H9 (cell line): ENCODE measurements around the gene TSPAN17. TPM values are rescaled to one million over a fixed set of nuclear protein-coding genes. Genes with fewer than 3 reads are reported as not detected.
A peak's percentile ranks its signal among the peaks of the same experiment; 100 is the strongest.

ENCODE experiments used
- DNase-seq: peaks from one replicate; pipeline ENCODE4 v3.0.0-alpha.2; 2017
- H2AFZ ChIP-seq: one replicate; pipeline ENCODE4 v1.6.1; 2013; ENCODE audit warnings: mild to moderate bottlenecking, low read length, control low read depth, moderate library complexity
- H2AK5ac ChIP-seq: 2 replicates; pipeline ENCODE4 v1.6.1; 2013; ENCODE audit warnings: low read length, control low read depth, mixed read lengths; ENCODE audit not compliant: insufficient read length
- H2BK120ac ChIP-seq: one replicate; pipeline ENCODE4 v1.6.1; 2013; ENCODE audit warnings: low read depth, mild to moderate bottlenecking, low read length, control low read depth, inconsistent platforms; ENCODE audit not compliant: poor library complexity, severe bottlenecking
- H2BK12ac ChIP-seq: 2 replicates; pipeline ENCODE4 v1.6.1; 2013; ENCODE audit warnings: low read length, control low read depth, mixed read lengths, low read depth; ENCODE audit not compliant: insufficient read length
- H2BK15ac ChIP-seq: 2 replicates; pipeline ENCODE4 v1.6.1; 2013; ENCODE audit warnings: low read depth, low read length, control low read depth
- H2BK20ac ChIP-seq: one replicate; pipeline ENCODE4 v1.6.1; 2013; ENCODE audit warnings: low read depth, mild to moderate bottlenecking, low read length, control low read depth, inconsistent platforms; ENCODE audit not compliant: poor library complexity, severe bottlenecking
- H2BK5ac ChIP-seq: 2 replicates; pipeline ENCODE4 v1.6.1; 2013; ENCODE audit warnings: low read length, control low read depth, mixed read lengths; ENCODE audit not compliant: insufficient read length
- H3K14ac ChIP-seq: 2 replicates; pipeline ENCODE4 v1.6.1; 2013; ENCODE audit warnings: low read length, control low read depth; ENCODE audit not compliant: insufficient read depth
- H3K18ac ChIP-seq: 2 replicates; pipeline ENCODE4 v1.6.1; 2013; ENCODE audit warnings: low read depth, mild to moderate bottlenecking, mixed read lengths, low read length, control low read depth; ENCODE audit not compliant: insufficient read length
- H3K23ac ChIP-seq: 2 replicates; pipeline ENCODE4 v1.6.1; 2013; ENCODE audit warnings: low read length, control low read depth, mixed read lengths, low read depth; ENCODE audit not compliant: insufficient read length
- H3K23me2 ChIP-seq: 2 replicates; pipeline ENCODE4 v1.6.1; 2013; ENCODE audit warnings: low read depth, mild to moderate bottlenecking, mixed read lengths, low read length, control low read depth; ENCODE audit not compliant: insufficient read length, poor library complexity, severe bottlenecking
- H3K27ac ChIP-seq: 2 replicates; pipeline ENCODE4 v1.5.1; 2013; ENCODE audit warnings: low read length, control low read depth, mixed read lengths, low read depth; ENCODE audit not compliant: insufficient read length
- H3K27me3 ChIP-seq: 2 replicates; pipeline ENCODE4 v1.6.1; 2013; ENCODE audit warnings: low read length, control low read depth, inconsistent platforms; ENCODE audit not compliant: insufficient read depth
- H3K4ac ChIP-seq: 2 replicates; pipeline ENCODE4 v1.6.1; 2013; ENCODE audit warnings: low read depth, mild to moderate bottlenecking, control low read depth, inconsistent platforms, low read length, moderate library complexity
- H3K4me1 ChIP-seq: 2 replicates; pipeline ENCODE4 v1.6.1; 2013; ENCODE audit warnings: low read length, control low read depth, inconsistent platforms; ENCODE audit not compliant: insufficient read depth
- H3K4me2 ChIP-seq: 2 replicates; pipeline ENCODE4 v1.6.1; 2013; ENCODE audit warnings: low read length, control low read depth, mixed read lengths; ENCODE audit not compliant: insufficient read length, insufficient read depth
- H3K56ac ChIP-seq: 2 replicates; pipeline ENCODE4 v1.6.1; 2013; ENCODE audit warnings: low read depth, mild to moderate bottlenecking, mixed read lengths, low read length, control low read depth; ENCODE audit not compliant: insufficient read length
- H3K79me1 ChIP-seq: 2 replicates; pipeline ENCODE4 v1.6.1; 2013; ENCODE audit warnings: low read depth, mild to moderate bottlenecking, moderate library complexity, low read length, control low read depth, inconsistent platforms; ENCODE audit not compliant: insufficient read depth, poor library complexity, severe bottlenecking
- H3K79me2 ChIP-seq: 2 replicates; pipeline ENCODE4 v1.6.1; 2013; ENCODE audit warnings: low read length, control low read depth, inconsistent platforms; ENCODE audit not compliant: insufficient read depth
- H3K9ac ChIP-seq: 2 replicates; pipeline ENCODE4 v1.6.1; 2013; ENCODE audit warnings: low read length, control low read depth, mixed read lengths; ENCODE audit not compliant: insufficient read length; ENCODE audit errors: extremely low read depth
- H3K9me3 ChIP-seq: one replicate; pipeline ENCODE4 v1.6.1; 2013; ENCODE audit warnings: low read depth, low read length, inconsistent platforms; ENCODE audit not compliant: control insufficient read depth
- H3T11ph ChIP-seq: one replicate; pipeline ENCODE4 v1.6.1; 2013; ENCODE audit warnings: mild to moderate bottlenecking, low read length, control low read depth, inconsistent platforms
- H4K20me1 ChIP-seq: one replicate; pipeline ENCODE4 v1.6.1; 2013; ENCODE audit not compliant: control insufficient read depth, insufficient read length, insufficient read depth
- H4K5ac ChIP-seq: 2 replicates; pipeline ENCODE4 v1.6.1; 2013; ENCODE audit warnings: low read depth, mild to moderate bottlenecking, mixed read lengths, low read length, control low read depth; ENCODE audit not compliant: insufficient read length
- H4K8ac ChIP-seq: replicated peaks from 2 replicates; pipeline ENCODE4 v1.6.1; 2013; ENCODE audit warnings: low read length, control low read depth, mixed read lengths, low read depth; ENCODE audit not compliant: insufficient read length
- H4K91ac ChIP-seq: 2 replicates; pipeline ENCODE4 v1.6.1; 2013; ENCODE audit warnings: low read depth, mild to moderate bottlenecking, moderate library complexity, mixed read lengths, low read length, control low read depth; ENCODE audit not compliant: insufficient read length
- H3K27ac Mint-ChIP-seq, 3 experiments: 2 replicates in 2 of 3; 3 replicates in 1 of 3; pipeline ENCODE4 v1.8.0; 2020 to 2021; ENCODE audit warnings: mixed read lengths in 3 of 3, mild to moderate bottlenecking in 1 of 3, moderate library complexity in 1 of 3
- H3K27me3 Mint-ChIP-seq: 2 replicates; pipeline ENCODE4 v1.8.0; 2021; ENCODE audit warnings: low read depth, mild to moderate bottlenecking, moderate library complexity, mixed read lengths
- H3K36me3 Mint-ChIP-seq, 3 experiments: 2 replicates in 2 of 3; 3 replicates in 1 of 3; pipeline ENCODE4 v1.8.0; 2020 to 2021; ENCODE audit warnings: low read depth in 3 of 3, mixed read lengths in 3 of 3; ENCODE audit not compliant: insufficient read depth in 1 of 3
- H3K4me1 Mint-ChIP-seq, 2 experiments: 2 replicates each; pipeline ENCODE4 v1.8.0; 2020; ENCODE audit warnings: mixed read lengths in 2 of 2
- H3K4me3 Mint-ChIP-seq, 2 experiments: 2 replicates in 1 of 2; 3 replicates in 1 of 2; pipeline ENCODE4 v1.8.0; 2020 to 2021; ENCODE audit warnings: mild to moderate bottlenecking in 2 of 2, mixed read lengths in 2 of 2, moderate library complexity in 1 of 2
- H3K9me3 Mint-ChIP-seq, 2 experiments: 2 replicates in 1 of 2; 3 replicates in 1 of 2; pipeline ENCODE4 v1.8.0; 2020; ENCODE audit warnings: mild to moderate bottlenecking in 2 of 2, mixed read lengths in 2 of 2, moderate library complexity in 1 of 2
- CTCF ChIP-seq: fragments of 200-600 bp; sonication (generic); conservative IDR thresholded peaks from 3 replicates; pipeline ENCODE4 v1.8.0; 2021; ENCODE audit warnings: antibody characterized with exemption, mild to moderate bottlenecking
- WGBS: extraction: QIAGEN DNeasy Blood & Tissue Kit; methylation state at CpG from one replicate; pipeline ENCODE4 v1.1.7; 2013; ENCODE audit warnings: missing lambda C conversion rate, low lambda C conversion rate, mixed read lengths; ENCODE audit not compliant: insufficient read length; ENCODE audit errors: extremely low coverage; 5-methylcytosine and 5-hydroxymethylcytosine counted together
- total RNA-seq: library from RNA; stranded (reverse); gene quantifications from 2 replicates; pipeline ENCODE4 v1.2.1, GENCODE V29; 2021

TSPAN17 gene
- total RNA-seq, 1 experiment from 2014 or later: 46.8 TPM

GRCh38 chr5:176651472-176651980, 4.2 kb downstream of the TSPAN17 start:
- Mint-ChIP-seq H3K27ac (no peak overlapping the region), H3K27me3 (no peaks in the 10 kb centered on the region; the same call in 1 of the 2 replicates), H3K9me3 (no peaks in the 10 kb centered on the region; a peak in 1 of 5 replicates), H3K4me3 (no peak overlapping the region), H3K36me3 (peaks cover 5 to 28% (median 22%) of the 10 kb centered on the region in 3 experiments; a peak in 6 of 7 replicates), H3K4me1 (peaks cover 32 to 40% of the 10 kb centered on the region in 2 experiments)
- Histone ChIP-seq H3K14ac (no peak overlapping the region), H4K20me1 (no peaks in the 10 kb centered on the region), H3K4ac (no peak overlapping the region), H2BK5ac (no peak overlapping the region), H2AFZ (no peak overlapping the region), H3K4me2 (no peak overlapping the region), H2AK5ac (no peak overlapping the region), H2BK12ac (no peak overlapping the region), H3K9me3 (no peaks in the 10 kb centered on the region), H2BK20ac (no peak overlapping the region), H3K79me1 (peaks cover 8% of the 10 kb centered on the region), H3K27ac (no peak overlapping the region), H3K23me2 (peaks cover 10% of the 10 kb centered on the region), H3K18ac (no peak overlapping the region), H3T11ph (no peak overlapping the region), H3K4me1 (peaks cover 2% of the 10 kb centered on the region; the same call in 1 of the 2 replicates), H3K9ac (no peak overlapping the region), H3K23ac (no peak overlapping the region), H3K56ac (no peak overlapping the region), H4K91ac (no peak overlapping the region), H3K27me3 (no peaks in the 10 kb centered on the region), H4K5ac (no peak overlapping the region), H2BK15ac (no peak overlapping the region), H4K8ac (no peak overlapping the region), H2BK120ac (no peak overlapping the region), H3K79me2 (no peaks in the 10 kb centered on the region; the same call in 1 of the 2 replicates)
- no CpG with 5 or more reads among the region's 17 CpGs for WGBS
- TF ChIP-seq CTCF: 0 out of 3 replicates have a peak, but pooled peaks have one; percentile 14
- no peak for DNase-seq
